ENCODE data around the gene RALGPS1. TPM values are rescaled to one million over a fixed set of nuclear protein-coding genes. Genes with fewer than 3 reads are reported as not detected.

RALGPS1 gene
- total and polyA plus RNA-seq, 2 of the 8 experiments (the other 6 are each of a cell fraction or from before 2014, with no cell fraction given) = 20.0 to 23.5 TPM

DNA sequence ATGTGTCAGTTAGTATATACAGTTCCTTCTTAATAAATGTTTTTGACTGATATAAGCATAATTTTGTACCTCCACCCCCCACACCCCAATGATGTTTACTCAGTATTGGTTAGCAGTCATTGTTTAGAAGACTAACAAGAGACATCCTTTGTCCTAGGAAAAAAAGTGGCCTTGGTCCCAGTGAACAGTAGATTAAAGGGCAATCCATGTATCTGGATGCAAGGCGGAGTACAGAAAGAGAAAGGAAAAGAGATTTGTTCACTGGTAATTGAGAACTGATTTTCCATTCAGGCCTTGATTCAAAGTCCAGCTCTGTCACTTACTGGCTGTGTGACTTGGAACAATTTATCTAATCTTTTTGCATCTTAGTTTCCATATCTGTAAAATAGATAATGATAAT, 4.6 kb downstream of the RALGPS1 start:
- no peaks in the 10 kb centered on the region for H3K27me3 ChIP-seq (replicated peaks in 1 of 4; ENCODE audit: control insufficient read depth in 3 of 4, extremely low read depth in 1 of 4, insufficient read depth in 3 of 4, low read length in 3 of 4)
- no peak overlapping the region for H4K8ac ChIP-seq (ENCODE audit: extremely low read depth, insufficient read depth, low read length)
- no peak overlapping the region for H3K14ac ChIP-seq (ENCODE audit: insufficient read length)
- H3K18ac ChIP-seq (ENCODE audit: extremely low read depth, low read length) = no peak overlapping the region
- CTCF ChIA-PET (ENCODE audit: partially characterized antibody) = interaction anchor here (1.0 to 1.8 kb wide), 2 partner anchors 23 to 280 kb away, joined by 3 to 4 read pairs; no protein-coding TSS in a partner anchor
- H2BK20ac ChIP-seq (ENCODE audit: low read length) = no peak overlapping the region
- no peaks in the 10 kb centered on the region for H3K36me3 ChIP-seq (ENCODE audit: control insufficient read depth in 2 of 4, insufficient read depth in 4 of 4, low read length in 3 of 4)
- H2AFZ ChIP-seq (ENCODE audit: low read length) = no peak overlapping the region
- no peak overlapping the region for H3K4me3 ChIP-seq (ENCODE audit: extremely low read depth in 1 of 4, insufficient read depth in 2 of 4, low read depth in 3 of 4, low read length in 4 of 4)
- H4K20me1 ChIP-seq (replicated peaks in 1 of 2; ENCODE audit: control insufficient read depth in 1 of 2, insufficient read depth in 2 of 2, low read length in 2 of 2) = peaks cover 4 to 8% of the 10 kb centered on the region in 2 experiments
- no peak for FAIRE-seq
- H2BK15ac ChIP-seq (ENCODE audit: low read length) = no peak overlapping the region
- peaks cover 0 to 24% of the 10 kb centered on the region in 2 experiments; a peak in 2 of 4 replicates for H3K79me2 ChIP-seq (ENCODE audit: control insufficient read depth in 1 of 2, insufficient read depth in 2 of 2, low read length in 2 of 2)
- peaks cover 6 to 19% (median 12%) of the 10 kb centered on the region in 4 experiments for H3K4me1 ChIP-seq (replicated peaks in 1 of 4; ENCODE audit: control insufficient read depth in 3 of 4, insufficient read depth in 4 of 4, low read length in 3 of 4)
- no peak overlapping the region for H3K23ac ChIP-seq (ENCODE audit: insufficient read length)
- H2AK5ac ChIP-seq (ENCODE audit: low read depth, low read length) = no peak overlapping the region
- no peak overlapping the region for H2BK120ac ChIP-seq (replicated peaks; ENCODE audit: low read depth, low read length)
- H3K4ac ChIP-seq (replicated peaks; ENCODE audit: insufficient read length, low read depth, low read length) = no peak overlapping the region
- no peak overlapping the region for H2BK5ac ChIP-seq (ENCODE audit: low read depth, low read length)
- no peak overlapping the region for H3K56ac ChIP-seq (replicated peaks; ENCODE audit: insufficient read length, low read depth, low read length)
- H3K4me2 ChIP-seq (ENCODE audit: insufficient read depth in 1 of 2, low read depth in 2 of 2, low read length in 2 of 2) = no peak overlapping the region
- DNase-seq (ENCODE audit: low read depth in 1 of 2, low spot score in 2 of 2) = no peak
- no peak overlapping the region for H3K27ac ChIP-seq (ENCODE audit: low read depth, low read length)
- POLR2A ChIA-PET (ENCODE audit: partially characterized antibody) = interaction anchor here (1.6 kb wide), 1 partner anchor 14 kb away, joined by 4 read pairs; no protein-coding TSS in a partner anchor
- peaks cover 10% of the 10 kb centered on the region; the same call in 1 of the 2 replicates for H3K79me1 ChIP-seq (ENCODE audit: low read depth, low read length)
- H2BK12ac ChIP-seq (ENCODE audit: low read depth, low read length) = no peak overlapping the region
- no peak overlapping the region for H4K91ac ChIP-seq (replicated peaks; ENCODE audit: insufficient read length, low read length)
- H3K9me3 ChIP-seq (ENCODE audit: insufficient read depth in 2 of 2, low read depth in 1 of 2, low read length in 1 of 2) = no peaks in the 10 kb centered on the region
- peaks cover 2% of the 10 kb centered on the region; the same call in 1 of the 2 replicates for H3K23me2 ChIP-seq (ENCODE audit: low read depth, low read length)
- H4K5ac ChIP-seq (ENCODE audit: insufficient read length, low read depth, low read length) = no peak overlapping the region
- WGBS, 2 experiments (ENCODE audit: extremely low coverage in 1 of 2, insufficient coverage in 1 of 2, insufficient read length in 1 of 2, insufficient replicate concordance in 2 of 2, low coverage in 1 of 2, low lambda C conversion rate in 2 of 2, missing lambda C conversion rate in 1 of 2) = 84% methylated on average over 1 of the region's 1 CpG; no CpG with 5 or more reads in 1 of the 2 experiments
- H3K9ac ChIP-seq (replicated peaks in 1 of 4; ENCODE audit: extremely low read depth in 1 of 4, low read depth in 3 of 4, low read length in 3 of 4) = no peak overlapping the region
- TF ChIP-seq EP300 (IDR thresholded peaks at IDR 0.05; ENCODE audit: borderline replicate concordance in 1 of 2, low read depth in 2 of 2, low read length in 2 of 2) (no peak), PHF8 (conservative IDR thresholded peaks at IDR 0.05; ENCODE audit: low read depth, low read length) (no peak), SAP30 (IDR thresholded peaks at IDR 0.05; ENCODE audit: insufficient read depth, insufficient replicate concordance, low read length) (no peak), ASH2L (IDR thresholded peaks at IDR 0.05; ENCODE audit: low read length) (no peak)

Measured in H1 (cell line).